ENCODE data around the gene KBTBD2. TPM values are rescaled to one million over a fixed set of nuclear protein-coding genes. Genes with fewer than 3 reads are reported as not detected.
A peak's percentile ranks its signal among the peaks of the same experiment; 100 is the strongest.
"Not testable (repeated sequence)": the region's sequence is repeated elsewhere in the genome, so short reads cannot be mapped to it uniquely, and the experiment has no call there.

Gene KBTBD2
- total RNA-seq, 2 donors from 2014 or later, result 20.4 to 22.6 TPM

DNA sequence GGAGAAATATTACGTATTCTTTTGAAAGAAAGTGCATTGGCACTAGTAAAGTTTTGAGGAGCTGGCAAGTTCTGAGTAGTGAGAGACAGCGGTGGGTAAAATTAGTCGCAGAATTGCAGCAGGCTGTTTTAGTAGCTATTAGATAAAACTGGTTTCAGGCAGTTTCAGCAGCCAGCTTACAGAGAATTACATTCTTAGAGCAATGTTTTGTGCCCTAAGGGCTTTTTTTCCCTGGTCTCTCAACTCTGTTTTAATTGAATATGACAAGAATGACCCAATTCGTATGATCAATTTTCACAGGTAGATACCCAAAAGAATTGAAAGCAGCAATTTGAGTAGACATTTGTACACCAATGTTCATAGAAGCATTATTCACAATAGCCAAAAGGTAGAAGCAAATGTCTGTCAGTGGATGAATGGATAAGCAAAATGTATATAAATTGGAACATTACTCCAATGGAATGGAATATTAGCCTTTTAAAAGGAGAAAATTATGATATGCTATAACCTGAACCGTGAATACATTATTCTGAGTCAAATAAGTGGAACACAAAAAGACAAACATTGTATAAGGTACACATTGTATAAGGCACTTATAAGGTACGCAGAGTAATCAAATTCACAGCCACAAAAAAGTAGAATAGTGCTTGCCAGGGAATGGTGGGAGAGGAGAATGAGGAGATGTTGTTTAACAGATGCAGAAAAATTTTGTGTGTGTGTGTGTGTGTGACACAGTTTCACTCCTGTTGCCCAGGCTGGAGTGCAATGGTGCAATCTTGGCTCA is 5.2 kb upstream of the KBTBD2 start:
- ATAC-seq (no peak), DNase-seq (no peak)
- intact Hi-C loops (cut with DNase I), result loop anchor here in 1 of 2 donors (10.0 kb wide), 1 partner anchor 52 kb away; no protein-coding TSS in a partner anchor

DNA sequence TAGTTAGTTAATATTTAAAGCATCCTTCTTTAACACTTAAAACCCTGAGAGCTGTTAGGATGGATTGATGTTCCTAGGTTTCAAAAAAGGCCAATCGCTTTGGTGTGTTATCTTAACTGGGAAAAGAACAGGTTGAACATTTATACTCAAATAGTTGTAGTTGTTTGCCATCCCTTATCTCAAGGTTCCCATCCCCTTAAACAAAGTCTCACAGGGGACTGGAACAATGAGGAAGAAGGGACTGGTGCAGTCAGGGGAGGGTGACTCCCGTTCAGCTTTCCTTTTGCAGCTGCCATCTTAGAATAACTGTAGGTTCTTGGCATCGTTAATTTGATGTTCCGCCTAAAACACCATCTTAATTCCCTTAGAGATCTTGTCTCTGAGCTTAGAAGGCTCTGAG is 2.6 kb upstream of the KBTBD2 start:
- DNase-seq (no peak), ATAC-seq (no peak)
- intact Hi-C loops (cut with DNase I), result loop anchor here (5.0 to 10.0 kb wide), 2 partner anchors 43 to 49 kb away; no protein-coding TSS in a partner anchor

DNA sequence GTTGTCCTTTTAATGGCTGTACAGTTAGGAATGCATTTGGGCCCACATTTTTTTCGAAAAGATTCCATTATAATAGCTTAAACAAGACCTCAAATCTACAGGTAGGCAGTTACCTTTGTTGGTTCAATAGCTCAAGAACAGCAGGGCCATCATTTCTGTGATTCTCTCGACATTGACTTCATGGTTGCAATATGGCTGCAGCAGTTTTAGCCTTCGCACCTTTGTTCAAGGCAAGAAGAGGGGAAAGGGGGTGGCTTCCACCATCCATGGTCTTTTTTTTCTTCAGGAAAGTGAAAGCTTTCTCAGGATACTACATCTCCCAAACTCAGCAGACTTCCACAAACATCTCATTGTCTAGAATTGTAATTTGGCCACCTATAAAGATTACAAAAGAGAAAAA is 2.2 kb upstream of the KBTBD2 start:
- DNase-seq, result no peak
- intact Hi-C loops (cut with DNase I), result loop anchor here (5.0 to 10.0 kb wide), 2 partner anchors 44 to 49 kb away; no protein-coding TSS in a partner anchor
- no peak for ATAC-seq

DNA sequence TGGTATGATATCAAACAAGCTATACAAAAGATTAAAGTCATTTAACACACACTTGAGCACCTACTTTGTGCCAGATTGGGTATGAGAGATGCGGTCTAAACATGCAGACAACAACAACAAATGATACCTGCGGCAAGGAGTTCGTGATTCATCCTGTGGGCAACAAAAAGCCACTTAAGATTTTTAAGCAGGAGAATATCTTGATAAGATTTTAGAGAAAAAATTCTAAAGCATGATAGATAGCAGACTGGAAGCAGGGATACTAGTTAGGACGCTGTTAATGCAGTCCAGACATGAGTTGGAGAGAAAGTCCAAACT is 1.6 kb upstream of the KBTBD2 start:
- no peak for DNase-seq
- no peak for ATAC-seq
- intact Hi-C loops (cut with DNase I), result loop anchor here (5.0 to 10.0 kb wide), 2 partner anchors 44 to 48 kb away; no protein-coding TSS in a partner anchor

DNA sequence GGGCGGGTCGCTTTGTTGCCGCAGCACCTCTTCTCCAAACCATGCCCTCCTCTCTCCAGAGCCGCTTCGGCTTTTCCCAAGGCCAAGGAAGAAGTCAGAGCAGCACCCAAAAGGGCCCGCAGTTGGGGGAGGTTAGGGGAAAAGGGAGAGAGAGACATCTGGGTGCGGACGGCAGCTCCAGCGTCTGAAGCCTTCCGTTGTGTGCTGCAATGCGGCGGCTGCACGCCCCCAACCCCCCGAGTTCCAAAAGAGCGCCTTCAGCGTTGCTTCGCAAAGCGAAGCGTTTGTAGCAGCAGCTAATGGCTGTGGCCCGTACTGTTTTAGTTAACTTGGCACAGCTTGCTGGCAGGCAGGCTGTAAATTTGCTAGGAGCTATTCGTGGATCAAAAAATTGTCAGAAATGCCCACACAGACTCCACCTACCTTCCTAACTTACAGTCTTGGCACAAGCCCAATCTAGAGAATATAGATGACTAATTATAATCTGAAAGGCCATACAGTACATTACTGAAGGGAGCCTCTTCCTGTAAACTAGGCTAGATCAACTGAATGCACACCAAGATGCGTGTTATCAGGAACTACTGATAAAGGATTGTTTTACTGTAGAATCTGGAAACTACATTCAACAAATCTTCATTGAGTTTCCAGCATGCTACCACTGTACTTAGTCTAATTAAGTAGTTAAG is 1.1 kb upstream of the KBTBD2 start:
- ATAC-seq, result peak; percentile 24 to 26
- intact Hi-C loops (cut with DNase I), result loop anchor here (5.0 to 10.0 kb wide), 2 partner anchors 45 to 48 kb away; no protein-coding TSS in a partner anchor
- DNase-seq, result peak; percentile 43

DNA sequence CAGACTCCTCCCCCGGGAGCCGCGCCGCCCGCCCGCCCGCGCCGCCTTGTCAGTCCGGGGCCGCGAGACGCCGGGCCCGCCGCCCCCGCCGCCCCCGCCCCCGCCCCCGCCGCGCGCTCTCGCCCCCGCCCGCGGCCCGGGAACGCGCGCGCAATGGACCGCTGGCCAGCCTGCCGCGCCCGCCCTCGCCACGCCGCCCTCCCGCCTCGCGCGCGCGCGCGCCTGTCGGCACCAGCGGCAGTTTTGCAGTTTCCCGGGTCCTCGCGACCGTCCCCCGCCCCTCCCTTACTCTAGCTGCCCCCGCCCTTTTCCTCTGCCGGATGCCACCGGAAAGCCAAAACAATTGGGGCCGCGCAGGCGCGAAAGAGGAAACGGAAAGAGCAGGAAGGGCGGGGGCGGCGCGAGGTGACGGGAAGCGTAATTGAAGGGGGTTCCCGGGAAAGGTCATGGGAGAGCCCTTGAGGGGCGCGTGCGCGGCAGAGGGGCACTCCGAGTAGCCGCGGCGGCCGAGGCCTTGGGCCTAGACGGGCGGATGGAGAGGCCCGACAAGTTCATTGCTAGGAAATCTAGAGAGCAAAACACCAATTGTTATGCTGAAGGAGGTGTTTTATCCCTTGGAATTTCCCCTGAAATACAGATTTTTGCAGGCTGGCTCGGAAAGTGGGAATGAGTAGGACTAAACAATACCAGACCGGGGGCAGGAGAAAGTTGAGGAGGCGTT is 400 bp upstream of the KBTBD2 start:
- ATAC-seq (peak; percentile 87 to 89), DNase-seq (peak; percentile 99)
- intact Hi-C loops (cut with DNase I), result loop anchor here (5.0 to 10.0 kb wide), 2 partner anchors 45 to 47 kb away; no protein-coding TSS in a partner anchor

DNA sequence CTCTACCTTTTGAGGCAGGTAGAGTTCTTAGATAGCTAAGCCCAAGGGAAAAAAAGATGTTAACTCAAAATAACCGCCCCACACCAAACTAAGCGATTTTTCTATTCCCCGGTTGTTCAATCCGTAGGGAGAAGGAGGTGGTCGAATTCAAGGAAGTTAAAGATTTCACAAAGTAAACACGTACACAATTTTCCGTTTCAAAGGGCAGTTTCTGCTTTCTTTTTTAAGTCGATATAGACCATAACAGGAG is 842 bp downstream of the KBTBD2 start:
- no peak for ATAC-seq
- intact Hi-C loops (cut with DNase I), result loop anchor here (5.0 to 10.0 kb wide), 2 partner anchors 46 to 47 kb away; no protein-coding TSS in a partner anchor
- no peak for DNase-seq

DNA sequence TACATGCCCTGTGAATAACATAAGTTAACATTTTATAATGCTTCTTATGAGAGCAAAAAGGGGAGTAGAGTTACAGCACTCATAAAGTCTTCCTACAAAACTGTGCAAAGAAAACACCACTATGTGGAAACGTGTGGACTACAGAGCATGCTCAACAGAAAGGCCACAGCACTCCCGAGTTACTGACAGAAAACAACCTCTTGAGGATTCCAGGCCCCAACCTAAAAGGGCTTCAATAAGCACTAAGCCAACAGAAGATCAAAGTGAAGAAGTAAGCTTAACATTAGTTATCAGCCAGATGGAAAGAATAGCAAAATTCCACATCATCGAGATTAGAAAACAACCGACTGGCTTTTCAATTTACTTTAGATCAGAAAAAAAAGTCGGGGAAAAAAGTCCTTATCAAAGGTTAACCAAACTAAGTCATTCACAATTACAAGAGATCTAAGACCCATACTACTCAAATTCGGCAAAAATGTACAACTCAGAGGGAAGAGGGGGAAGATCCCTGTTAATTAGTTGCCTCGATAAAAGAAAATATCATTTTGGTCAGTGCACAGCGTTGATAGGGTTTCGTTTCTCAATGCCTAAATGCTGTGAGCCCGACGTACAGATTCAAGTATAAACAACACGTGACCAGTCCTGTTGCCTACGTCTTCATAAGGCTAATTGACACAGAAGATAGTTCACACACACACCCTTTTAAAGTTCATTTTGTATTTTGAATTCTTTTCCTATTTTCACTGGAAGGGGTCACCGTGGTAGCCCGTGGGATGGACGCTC is 1.4 kb downstream of the KBTBD2 start:
- intact Hi-C loops (cut with DNase I), result loop anchor here (5.0 to 10.0 kb wide), 2 partner anchors 45 to 47 kb away; no protein-coding TSS in a partner anchor
- ATAC-seq (peak in 1 of 2 donors; percentile 22), DNase-seq (no peak)

DNA sequence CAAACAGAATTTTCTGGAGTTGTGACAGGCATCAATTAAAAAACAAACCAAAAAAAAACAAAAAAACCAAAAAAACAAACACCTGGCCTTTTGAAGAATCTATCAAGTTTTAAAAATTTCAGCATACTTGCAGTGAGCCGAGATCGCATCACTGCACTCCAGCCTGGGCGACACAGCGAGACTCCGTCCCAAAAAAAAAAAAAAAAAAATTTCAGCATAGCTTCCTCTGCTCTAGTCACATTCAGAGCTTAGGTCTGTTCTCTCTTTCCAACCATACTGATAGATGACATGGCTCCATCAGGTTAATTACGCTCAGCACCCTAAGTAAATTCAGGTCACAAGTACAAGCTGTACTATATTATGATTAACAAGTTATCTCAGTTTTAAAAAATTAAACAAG is 3.1 kb downstream of the KBTBD2 start:
- intact Hi-C loops (cut with DNase I), result no loop called here
- ATAC-seq (no peak), DNase-seq (no peak)

DNA sequence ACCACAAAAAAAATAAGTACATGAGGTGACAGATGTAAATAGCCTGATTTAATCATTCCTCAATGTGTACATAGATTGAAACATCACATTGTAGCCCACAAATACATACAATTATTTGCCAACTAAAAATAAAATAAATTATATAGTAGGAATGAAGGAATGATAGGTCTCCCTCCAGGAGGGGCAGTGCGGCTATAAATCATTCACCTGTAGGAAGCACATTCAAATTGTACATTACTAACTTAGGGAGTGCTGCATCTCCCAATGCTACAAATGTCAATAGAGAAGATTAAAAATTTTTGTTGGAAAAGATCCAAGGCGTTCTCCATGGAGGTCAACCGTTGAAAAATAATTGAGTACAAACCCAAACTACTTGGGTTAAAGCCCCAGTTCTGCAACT is 4.2 kb downstream of the KBTBD2 start:
- DNase-seq (no peak), ATAC-seq (no peak)
- intact Hi-C loops (cut with DNase I), result no loop called here

DNA sequence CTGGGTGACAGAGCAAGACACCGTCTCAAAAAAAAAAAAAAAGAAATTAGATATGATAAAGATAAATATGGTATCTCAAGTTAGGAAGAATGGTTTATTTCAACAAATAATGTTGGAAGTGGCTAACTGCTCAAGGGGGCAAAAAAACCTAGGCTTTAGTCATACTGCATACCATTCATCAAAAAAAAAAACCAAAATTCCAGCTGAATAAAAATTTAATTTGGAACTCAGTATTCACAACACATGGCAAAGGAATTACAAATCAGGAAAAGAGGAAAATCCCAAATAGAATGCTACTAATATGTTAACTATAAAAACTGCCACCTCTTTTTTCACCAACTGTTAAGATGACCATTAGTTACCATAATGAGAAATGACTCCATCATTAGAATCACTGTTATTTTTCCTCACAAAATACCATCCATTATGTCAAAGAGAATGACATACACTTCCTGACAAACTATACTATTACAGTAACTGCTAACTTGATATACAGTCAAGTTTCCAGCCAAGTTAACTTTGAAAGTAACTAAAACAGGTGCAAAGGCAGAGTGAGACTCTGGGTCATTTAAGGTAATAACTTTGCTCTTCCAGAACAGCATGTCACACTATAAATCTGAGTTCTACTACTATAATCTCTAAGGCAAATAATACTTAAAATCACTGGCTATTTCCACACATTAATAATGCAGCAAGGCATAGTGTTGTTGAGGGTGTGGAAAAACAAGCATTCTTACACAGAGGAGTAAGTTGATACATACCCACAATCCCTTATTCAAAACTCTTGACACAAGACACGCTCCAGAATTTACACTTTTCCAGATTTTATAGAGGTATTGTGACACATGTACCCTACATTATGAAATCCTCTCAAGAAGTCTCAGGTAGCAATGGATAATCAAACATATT is 10.2 kb downstream of the KBTBD2 start:
- intact Hi-C loops (cut with DNase I), result no loop called here
- DNase-seq (no peak), ATAC-seq (no peak)

DNA sequence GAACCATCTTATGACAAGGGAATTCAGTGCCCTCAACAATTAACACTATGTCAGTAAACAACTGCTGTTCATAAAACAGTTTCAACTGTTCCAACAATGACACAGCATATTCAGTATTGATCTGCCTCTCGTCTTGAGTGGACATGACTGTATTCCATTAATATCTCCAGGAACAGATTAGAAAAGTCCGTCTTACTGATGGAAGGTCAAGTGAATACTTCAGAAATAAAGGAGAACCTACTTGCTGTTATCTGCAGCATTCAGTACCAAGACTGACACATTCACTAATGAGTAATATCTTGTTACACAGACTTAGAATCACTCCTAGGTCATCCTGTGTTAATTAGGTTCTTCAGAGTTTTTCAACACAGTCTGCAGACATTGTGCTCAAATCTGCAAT is 12.1 kb downstream of the KBTBD2 start:
- ATAC-seq (peak in 1 of 2 donors; percentile 79), DNase-seq (no peak)
- intact Hi-C loops (cut with DNase I), result no loop called here

DNA sequence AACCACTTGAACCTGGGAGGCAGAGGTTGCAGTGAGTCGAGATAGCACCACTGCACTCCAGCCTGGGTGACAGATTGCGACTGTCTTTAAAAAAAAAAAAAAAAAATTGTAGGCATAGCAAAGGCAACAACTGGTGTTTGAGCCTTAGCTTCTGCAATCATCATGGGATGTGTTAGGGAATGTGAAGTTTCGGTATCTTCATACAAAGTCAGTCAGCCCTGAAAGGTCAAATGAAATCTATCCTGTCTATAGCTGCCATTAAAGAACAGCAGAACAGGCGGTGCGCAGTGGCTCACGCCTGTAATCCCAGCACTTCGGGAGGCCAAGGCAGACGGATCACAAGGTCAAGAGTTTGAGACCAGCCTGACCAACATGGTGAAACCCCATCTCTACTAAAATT is 13.5 kb downstream of the KBTBD2 start:
- ATAC-seq; intact Hi-C loops (cut with DNase I); DNase-seq: not testable (repeated sequence)

DNA sequence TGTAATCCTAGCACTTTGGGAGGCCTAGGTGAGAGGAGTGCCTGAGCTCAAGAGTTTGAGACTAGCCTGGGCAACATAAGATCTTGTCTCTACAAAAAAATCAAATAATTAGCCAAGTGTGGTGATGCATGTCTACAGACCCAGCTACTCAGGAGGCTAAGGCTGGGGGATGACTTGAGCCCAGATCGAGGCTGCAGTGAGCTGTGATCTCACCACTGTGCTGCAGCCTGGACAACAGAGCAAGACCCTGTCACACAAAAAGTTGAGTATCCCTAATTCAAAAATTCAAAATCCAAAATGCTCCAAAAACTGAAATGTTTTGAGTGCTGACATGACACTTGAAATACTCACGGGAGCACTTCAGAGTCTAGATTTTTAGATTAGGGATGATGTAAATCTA is 19.1 kb downstream of the KBTBD2 start:
- intact Hi-C loops (cut with DNase I), result no loop called here
- DNase-seq, result no peak
- no peak for ATAC-seq

DNA sequence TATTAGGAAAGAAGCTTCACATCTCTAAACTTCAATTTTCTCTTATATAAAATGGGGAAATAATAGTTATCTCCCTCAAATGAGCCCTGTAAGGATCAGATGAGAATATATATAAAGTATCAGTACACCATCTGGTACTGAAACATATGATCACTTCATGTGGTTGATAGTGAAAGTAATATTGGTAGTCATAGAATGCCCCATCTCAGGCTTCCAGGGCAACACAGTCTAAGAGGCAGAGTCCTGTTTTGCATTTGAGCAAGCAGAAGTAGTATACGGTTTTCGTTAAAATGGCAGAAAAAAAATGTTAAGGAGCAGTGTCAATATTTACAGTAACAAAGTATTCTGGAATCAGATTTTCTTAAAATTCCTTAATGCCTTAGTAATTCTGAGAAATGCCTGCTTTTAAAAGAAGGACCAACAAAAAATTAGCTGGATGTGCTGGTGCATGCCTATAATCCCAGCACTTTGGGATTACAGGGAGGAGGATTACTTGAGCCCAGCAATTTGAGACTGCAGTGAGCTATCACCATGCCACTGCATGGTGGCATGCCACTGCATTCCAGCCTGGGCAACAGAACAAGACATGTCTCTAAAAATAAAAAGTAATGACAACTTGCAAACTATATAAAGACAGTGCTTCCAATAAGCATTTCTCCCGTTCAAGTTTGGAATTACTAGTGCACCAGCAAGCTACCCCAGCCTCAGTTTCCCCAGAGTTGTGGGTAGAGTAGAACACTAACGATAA is 19.8 kb downstream of the KBTBD2 start:
- intact Hi-C loops (cut with DNase I), result no loop called here
- ATAC-seq, result peak; percentile 30 to 86
- no peak for DNase-seq

DNA sequence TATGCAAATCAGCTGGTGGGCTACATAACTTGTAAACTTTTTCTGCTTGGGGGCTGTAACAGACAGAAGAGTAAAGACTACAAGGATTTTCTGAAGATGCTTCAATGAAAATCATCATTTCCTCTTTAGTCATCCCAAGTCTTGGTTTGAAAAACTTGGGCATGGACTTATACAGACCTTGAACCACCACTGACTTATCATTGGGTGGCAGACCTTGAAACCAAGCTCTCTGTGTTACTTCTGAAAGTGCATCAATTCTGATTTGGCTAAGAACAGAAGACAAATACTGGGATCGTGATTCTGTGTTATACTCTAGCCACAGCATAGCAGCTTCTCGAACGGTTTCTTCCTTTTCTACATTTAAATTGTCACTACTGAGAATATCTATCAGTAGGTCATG is 21.3 kb downstream of the KBTBD2 start:
- DNase-seq (no peak), ATAC-seq (no peak)
- intact Hi-C loops (cut with DNase I), result no loop called here

DNA sequence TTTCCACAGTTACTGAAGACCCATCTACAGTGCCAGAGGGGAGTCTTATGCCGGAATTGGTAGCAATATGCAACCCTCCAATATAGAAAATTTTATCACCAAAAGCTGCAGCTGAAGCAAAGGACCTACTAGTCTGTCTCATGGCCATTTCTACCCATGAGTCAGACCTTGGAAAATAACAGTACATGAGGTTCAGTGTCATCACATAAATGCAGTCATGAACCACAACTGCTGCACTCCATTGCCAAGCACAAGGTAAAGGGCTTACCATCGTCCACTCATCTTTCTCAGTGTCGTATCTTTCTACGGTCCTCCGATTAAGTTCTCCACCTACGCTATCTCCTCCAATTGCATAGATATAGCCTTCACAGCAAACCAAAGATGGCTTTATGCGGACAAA is 21.8 kb downstream of the KBTBD2 start:
- intact Hi-C loops (cut with DNase I), result no loop called here
- DNase-seq (no peak), ATAC-seq (no peak)

DNA sequence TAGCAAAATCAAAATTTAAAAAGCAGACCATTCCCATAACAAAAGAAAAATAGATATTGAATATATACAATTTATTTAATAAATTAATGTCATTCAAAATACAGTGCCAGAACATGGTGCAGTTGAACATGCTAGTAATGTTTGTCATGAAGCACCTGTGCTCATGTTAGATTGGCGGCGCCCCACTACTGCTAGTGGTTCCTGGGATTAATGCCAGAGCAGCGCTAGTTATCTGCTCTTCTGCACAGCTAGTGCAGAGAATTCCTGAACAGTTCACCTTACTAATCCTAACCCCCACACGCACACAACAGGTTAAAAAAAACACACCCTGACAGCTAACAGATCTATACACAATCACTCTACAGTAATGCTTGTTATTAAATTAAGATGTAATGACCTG is 23.4 kb downstream of the KBTBD2 start:
- intact Hi-C loops (cut with DNase I), result no loop called here
- ATAC-seq (peak in 1 of 2 donors; percentile 40), DNase-seq (no peak)
